MG63 (cell line): ENCODE data around the gene CHST9. TPM values are rescaled to one million over a fixed set of nuclear protein-coding genes. Genes with fewer than 3 reads are reported as not detected.
"Not testable (repeated sequence)": the region's sequence is repeated elsewhere in the genome, so short reads cannot be mapped to it uniquely, and the experiment has no call there.

Source experiments
- DNase-seq: peaks from one replicate; pipeline ENCODE4 v3.0.0-alpha.2; 2020
- H3K27me3 ChIP-seq: fragments of 250-450 bp; sonication (Bioruptor Pico); 2 replicates; pipeline ENCODE4 v1.5.1; 2020; ENCODE audit warnings: mild to moderate bottlenecking, moderate library complexity
- H3K36me3 ChIP-seq: fragments of 250-450 bp; sonication (Bioruptor Pico); 2 replicates; pipeline ENCODE4 v1.5.1; 2020; ENCODE audit warnings: mild to moderate bottlenecking, moderate library complexity
- H3K4me3 ChIP-seq: fragments of 250-450 bp; sonication (Bioruptor Pico); 2 replicates; pipeline ENCODE4 v1.5.1; 2020; ENCODE audit warnings: mild to moderate bottlenecking, moderate library complexity
- H3K9me3 ChIP-seq: fragments of 250-450 bp; sonication (Bioruptor Pico); 2 replicates; pipeline ENCODE4 v1.5.1; 2020; ENCODE audit warnings: mild to moderate bottlenecking, moderate library complexity
- total RNA-seq: library from RNA; depleted of rRNA; stranded (reverse); fragments of >200 nt; shearing (Covaris generic); gene quantifications from 2 replicates; pipeline ENCODE4 v1.2.3, GENCODE V29; 2014; ENCODE audit warnings: low replicate concordance; rRNA removed

The CHST9 gene, protein sequence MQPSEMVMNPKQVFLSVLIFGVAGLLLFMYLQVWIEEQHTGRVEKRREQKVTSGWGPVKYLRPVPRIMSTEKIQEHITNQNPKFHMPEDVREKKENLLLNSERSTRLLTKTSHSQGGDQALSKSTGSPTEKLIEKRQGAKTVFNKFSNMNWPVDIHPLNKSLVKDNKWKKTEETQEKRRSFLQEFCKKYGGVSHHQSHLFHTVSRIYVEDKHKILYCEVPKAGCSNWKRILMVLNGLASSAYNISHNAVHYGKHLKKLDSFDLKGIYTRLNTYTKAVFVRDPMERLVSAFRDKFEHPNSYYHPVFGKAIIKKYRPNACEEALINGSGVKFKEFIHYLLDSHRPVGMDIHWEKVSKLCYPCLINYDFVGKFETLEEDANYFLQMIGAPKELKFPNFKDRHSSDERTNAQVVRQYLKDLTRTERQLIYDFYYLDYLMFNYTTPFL
- total RNA-seq, result 1.8 TPM in 1 of 2 replicates, not detected in the other

DNA sequence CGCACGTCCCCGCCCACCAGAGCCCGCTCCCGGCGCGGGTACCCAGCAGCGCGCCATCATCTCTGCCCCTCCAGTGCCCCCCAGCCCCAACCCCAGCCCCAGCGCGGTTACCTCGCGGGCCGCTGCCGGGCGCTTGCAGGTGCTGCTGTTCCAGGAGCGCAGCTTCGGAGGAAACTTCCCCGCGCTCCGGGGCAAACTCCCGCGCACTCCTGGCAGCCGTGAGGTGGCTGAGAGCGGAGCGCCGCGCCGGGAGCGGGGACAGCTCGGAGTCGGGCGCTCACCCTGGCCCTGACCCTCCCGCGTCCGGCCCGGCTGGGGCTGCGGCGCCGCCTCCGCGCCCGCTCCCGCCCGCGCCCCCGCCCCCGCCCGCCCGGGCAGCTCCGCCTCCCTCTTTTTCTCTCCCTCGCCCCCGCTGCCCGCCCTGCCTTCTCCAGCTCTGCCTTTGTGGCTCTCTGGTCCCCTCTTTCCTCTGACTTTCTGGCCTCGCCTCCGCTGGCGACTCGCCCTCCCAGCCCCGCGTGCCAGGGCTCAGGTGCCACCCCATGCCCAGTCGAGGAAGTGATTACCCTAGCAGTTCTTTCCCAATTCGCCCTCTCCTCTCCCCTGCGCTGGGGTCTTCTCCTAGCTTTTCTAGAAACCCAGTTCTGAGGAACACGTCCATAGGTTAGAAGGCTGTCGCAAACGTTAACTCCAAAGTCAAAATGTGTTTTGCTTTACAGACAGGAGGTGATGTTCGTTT is at the start of gene CHST9:
Gene CHST9, minus strand, starts transcription at position 284 of the 739 bp plus-strand sequence. CDS start 42,499 bp downstream, outside the sequence.
- Histone ChIP-seq H3K9me3 (no peaks in the 10 kb centered on the region), H3K4me3 (no peak within 1 kb of the TSS), H3K36me3 (no peaks in the 10 kb centered on the region), H3K27me3 (peaks cover 12% of the 10 kb centered on the region)
- peak; percentile 13 for DNase-seq

- not testable (repeated sequence) for H3K9me3 ChIP-seq, H3K36me3 ChIP-seq, DNase-seq, H3K27me3 ChIP-seq, H3K4me3 ChIP-seq
These were observed 47.2 kb upstream of the CHST9 start for GRCh38 chr18:27232355-27232754.

- not testable (repeated sequence) for H3K4me3 ChIP-seq, H3K9me3 ChIP-seq, H3K27me3 ChIP-seq, H3K36me3 ChIP-seq, DNase-seq
These were observed 46.6 kb upstream of the CHST9 start for GRCh38 chr18:27231671-27232070.

DNA sequence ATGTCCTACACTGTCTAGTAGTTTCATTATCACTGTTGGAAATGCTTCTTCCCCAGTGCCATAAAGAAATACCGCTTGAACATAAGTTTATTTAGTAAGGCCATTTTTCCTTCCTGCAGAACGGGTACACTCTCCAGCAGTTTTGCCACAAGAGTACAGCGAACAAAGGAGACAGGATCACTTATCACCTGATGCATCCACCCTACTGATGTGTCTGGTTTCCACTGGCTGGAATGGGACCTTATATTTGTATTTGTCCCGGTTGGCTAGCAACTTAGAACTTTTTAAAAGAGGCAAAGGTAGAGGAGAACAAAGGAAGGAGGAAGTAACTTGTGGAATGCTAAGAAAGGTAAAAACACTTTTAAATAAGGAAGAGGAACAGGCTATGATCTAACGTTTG is 46.1 kb upstream of the CHST9 start:
- H3K4me3 ChIP-seq, H3K9me3 ChIP-seq, H3K36me3 ChIP-seq, DNase-seq, H3K27me3 ChIP-seq: not testable (repeated sequence)

DNA sequence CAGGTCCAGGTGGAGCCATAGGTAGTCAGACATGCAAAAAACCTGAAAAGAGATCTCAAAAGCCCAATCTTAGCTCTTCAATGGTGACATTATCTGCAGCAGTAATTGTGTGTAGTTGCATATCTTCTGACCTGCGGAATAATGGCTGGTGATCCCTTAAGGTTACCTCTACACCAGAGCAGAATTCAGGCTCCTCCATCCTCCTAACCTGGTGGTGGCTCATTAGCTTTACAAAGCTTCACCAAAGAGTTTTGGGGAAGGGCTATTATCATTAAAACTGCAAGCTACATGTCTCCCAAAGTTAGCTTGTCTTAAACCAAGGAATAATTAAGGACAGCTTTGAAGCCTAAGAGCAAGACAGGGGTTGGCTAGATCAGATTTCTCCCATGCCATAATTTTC is 42.6 kb upstream of the CHST9 start:
- no peak overlapping the region for H3K4me3 ChIP-seq
- H3K27me3 ChIP-seq, result no peaks in the 10 kb centered on the region
- no peaks in the 10 kb centered on the region for H3K36me3 ChIP-seq
- no peaks in the 10 kb centered on the region for H3K9me3 ChIP-seq
- no peak for DNase-seq

DNA sequence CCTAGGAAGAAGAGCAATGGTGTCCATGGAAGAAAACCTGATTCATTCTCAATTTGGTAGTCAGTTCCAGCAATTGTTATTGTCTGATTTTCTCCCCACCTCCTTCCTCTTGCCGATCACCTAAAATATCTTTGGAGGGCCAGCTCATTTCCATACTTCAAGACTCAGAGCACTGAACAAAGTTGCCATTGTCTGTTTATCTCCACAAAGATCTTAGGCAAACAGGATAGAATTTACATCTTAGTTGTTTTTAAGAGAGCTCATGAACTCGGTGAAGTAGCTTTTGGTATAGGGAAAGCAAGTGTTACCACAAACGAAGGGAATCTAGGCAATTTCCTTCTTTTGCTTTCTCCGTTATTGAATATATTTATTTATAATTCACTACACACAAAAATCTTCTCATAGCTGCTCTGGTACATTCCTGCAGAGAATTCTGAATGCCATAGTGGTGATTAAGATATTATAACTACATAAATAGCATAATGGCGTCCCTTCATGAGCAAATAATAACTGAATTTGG is 41.5 kb upstream of the CHST9 start:
- Histone ChIP-seq H3K4me3 (no peak overlapping the region), H3K27me3 (no peaks in the 10 kb centered on the region), H3K36me3 (no peaks in the 10 kb centered on the region), H3K9me3 (no peaks in the 10 kb centered on the region)
- no peak for DNase-seq

DNA sequence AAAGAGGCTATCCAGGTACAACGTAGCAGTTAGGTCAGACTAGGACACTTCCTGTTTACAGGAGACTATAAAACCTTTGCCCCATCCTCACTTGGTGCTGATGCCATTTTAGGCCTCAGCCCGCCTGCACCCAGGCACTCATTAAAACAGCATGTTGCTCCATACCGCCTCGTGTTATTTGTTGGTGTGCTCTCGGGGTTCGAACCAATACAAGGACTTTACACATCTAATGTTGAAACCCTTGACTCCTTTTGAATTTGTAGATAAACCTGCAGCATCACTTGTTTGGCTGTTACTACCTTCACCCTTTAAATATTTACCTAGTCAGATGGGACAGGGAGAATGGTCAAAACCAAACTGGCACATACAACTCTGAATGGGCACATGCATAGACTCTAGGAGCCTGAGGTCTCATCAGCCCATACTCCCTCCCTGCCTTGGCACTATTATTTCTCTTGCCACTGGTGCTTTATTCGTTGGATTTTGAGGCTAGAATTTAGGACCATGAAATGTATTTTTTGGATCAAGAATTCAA is 40.9 kb upstream of the CHST9 start:
- Histone ChIP-seq H3K27me3 (no peaks in the 10 kb centered on the region), H3K9me3 (no peaks in the 10 kb centered on the region), H3K4me3 (no peak overlapping the region), H3K36me3 (no peaks in the 10 kb centered on the region)
- no peak for DNase-seq

DNA sequence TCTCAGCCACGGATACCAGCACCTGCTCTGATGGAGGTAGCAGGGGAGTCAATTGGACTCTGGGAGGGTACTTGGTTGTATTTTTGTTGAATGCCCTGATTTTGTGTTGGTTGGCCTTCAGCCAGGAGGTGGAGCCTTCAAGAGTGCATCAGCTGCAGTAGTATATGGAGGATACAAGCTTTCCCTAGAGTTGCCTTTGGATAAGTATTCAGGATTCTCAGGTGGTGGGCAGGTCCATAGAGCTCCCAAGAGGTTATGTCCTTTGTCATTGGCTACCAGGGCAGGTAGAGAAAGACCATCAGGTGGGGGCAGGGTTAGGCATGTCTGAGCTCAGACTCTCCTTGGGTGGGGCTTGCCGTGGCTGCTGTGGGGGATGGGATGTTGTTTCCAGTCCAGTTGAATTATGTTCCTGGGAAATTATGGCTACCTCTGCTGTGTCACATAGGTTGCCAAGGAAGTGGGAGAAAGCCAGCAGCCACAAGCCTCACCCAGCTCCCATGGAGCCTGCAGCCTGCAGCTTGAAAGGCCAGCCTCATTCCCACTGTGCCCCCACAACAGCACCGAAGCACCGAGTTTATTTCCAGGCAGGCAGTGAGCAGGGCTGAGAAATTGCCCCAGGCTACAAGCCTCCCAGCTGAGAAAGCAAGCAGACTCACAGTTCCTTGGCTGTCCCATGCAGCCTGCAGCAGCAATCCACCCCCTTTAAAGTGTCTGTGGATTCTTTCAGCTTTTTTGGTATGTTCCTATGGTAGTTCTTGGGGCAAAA is 38.6 kb upstream of the CHST9 start:
- no peaks in the 10 kb centered on the region for H3K36me3 ChIP-seq
- no peak overlapping the region for H3K4me3 ChIP-seq
- no peaks in the 10 kb centered on the region for H3K27me3 ChIP-seq
- H3K9me3 ChIP-seq, result no peaks in the 10 kb centered on the region
- DNase-seq, result no peak

- no peaks in the 10 kb centered on the region for H3K27me3 ChIP-seq
- DNase-seq, result no peak
- H3K4me3 ChIP-seq, result no peak overlapping the region
- no peaks in the 10 kb centered on the region for H3K36me3 ChIP-seq
- no peaks in the 10 kb centered on the region for H3K9me3 ChIP-seq
These were observed 29.7 kb upstream of the CHST9 start for GRCh38 chr18:27214831-27215230.

GRCh38 chr18:27213123-27213717 is 28.1 kb upstream of the CHST9 start:
- no peak for DNase-seq
- Histone ChIP-seq H3K36me3 (no peaks in the 10 kb centered on the region), H3K27me3 (no peaks in the 10 kb centered on the region), H3K4me3 (no peak overlapping the region), H3K9me3 (no peaks in the 10 kb centered on the region)

GRCh38 chr18:27211569-27211968 is 26.5 kb upstream of the CHST9 start:
- no peak for DNase-seq
- Histone ChIP-seq H3K36me3 (no peaks in the 10 kb centered on the region), H3K27me3 (0 out of 2 replicates have a peak, but pooled peaks cover 2% of the 10 kb centered on the region), H3K9me3 (no peaks in the 10 kb centered on the region), H3K4me3 (no peak overlapping the region)

- Histone ChIP-seq H3K9me3 (no peaks in the 10 kb centered on the region), H3K4me3 (no peak overlapping the region), H3K36me3 (no peaks in the 10 kb centered on the region), H3K27me3 (0 out of 2 replicates have a peak, but pooled peaks cover 2% of the 10 kb centered on the region)
- DNase-seq, result no peak
These were observed 21.3 kb upstream of the CHST9 start for GRCh38 chr18:27206411-27206810.

- no peak overlapping the region for H3K4me3 ChIP-seq
- H3K9me3 ChIP-seq, result no peaks in the 10 kb centered on the region
- 0 out of 2 replicates have a peak, but pooled peaks cover 2% of the 10 kb centered on the region for H3K27me3 ChIP-seq
- H3K36me3 ChIP-seq, result no peaks in the 10 kb centered on the region
- DNase-seq, result peak; percentile 10
These were observed 17.6 kb upstream of the CHST9 start for GRCh38 chr18:27202741-27203140.

DNA sequence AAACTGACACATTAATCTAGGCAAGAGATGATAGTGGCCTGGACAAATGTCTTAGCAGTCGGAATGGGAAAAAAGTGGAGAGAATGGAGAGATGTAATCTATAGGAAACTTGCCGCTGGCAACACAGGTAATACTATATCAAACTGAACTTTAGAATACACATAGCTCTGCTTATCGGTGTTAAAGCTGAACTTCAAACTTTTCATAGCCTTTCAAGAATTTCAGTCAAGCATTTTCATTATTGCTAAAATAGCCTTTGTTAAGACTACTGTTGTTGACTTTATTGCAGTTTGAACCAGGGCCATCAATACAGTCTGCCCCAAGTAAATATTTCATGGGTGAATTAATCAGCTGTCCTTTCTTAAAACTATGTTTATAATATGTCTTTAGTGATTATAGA is 12.9 kb upstream of the CHST9 start:
- no peak overlapping the region for H3K4me3 ChIP-seq
- no peaks in the 10 kb centered on the region for H3K27me3 ChIP-seq
- no peaks in the 10 kb centered on the region for H3K36me3 ChIP-seq
- no peak for DNase-seq
- no peaks in the 10 kb centered on the region for H3K9me3 ChIP-seq

DNA sequence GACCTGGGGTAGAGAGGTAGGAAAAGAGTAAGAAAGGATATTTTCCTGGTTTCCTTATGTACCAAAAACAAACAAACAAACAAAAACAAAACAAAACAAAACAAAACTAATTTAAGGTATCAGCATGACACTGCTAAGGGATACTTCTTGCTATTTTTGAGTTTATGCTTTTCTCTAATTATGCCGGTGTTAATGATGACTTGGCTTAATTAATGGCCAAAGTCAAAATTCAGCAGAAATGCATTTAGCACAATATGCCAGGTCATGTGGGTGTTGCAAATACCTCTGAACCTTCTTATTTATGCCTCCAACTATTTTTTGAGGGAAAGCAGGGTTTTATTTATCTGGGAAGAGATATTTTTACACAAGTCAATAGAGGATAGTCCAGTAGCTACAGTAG is 3.2 kb upstream of the CHST9 start:
- H3K27me3 ChIP-seq, result peaks cover 12% of the 10 kb centered on the region
- H3K36me3 ChIP-seq, result no peaks in the 10 kb centered on the region

DNA sequence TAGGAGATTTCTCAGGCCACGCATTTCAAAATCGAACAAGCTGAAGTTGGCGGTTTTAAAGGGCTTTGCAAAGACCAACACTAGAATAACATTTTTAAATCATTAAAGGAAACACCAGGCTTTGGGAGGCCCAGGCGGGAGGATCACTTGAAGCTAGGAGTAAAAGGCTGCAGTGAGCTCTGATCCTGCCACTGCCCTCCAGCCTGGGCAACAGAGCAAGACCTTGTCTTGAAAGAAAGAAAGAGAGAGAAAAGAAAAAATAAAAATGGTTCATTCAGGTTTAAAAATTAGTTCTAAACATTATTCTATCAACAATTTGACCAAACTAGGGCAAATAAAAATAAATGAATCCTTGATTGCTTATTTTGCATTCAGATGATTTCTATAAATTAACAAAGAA is 789 bp upstream of the CHST9 start:
- Histone ChIP-seq H3K9me3 (no peaks in the 10 kb centered on the region), H3K36me3 (no peaks in the 10 kb centered on the region), H3K4me3 (no peak overlapping the region), H3K27me3 (peaks cover 12% of the 10 kb centered on the region)
- DNase-seq, result no peak

More for the DNA sequence above, 3.2 kb upstream of the CHST9 start:
- DNase-seq, result no peak
- Histone ChIP-seq H3K4me3 (no peak overlapping the region), H3K9me3 (no peaks in the 10 kb centered on the region)
